Measurements from ENCODE around the gene HAGHL.

The HAGHL gene

DNA sequence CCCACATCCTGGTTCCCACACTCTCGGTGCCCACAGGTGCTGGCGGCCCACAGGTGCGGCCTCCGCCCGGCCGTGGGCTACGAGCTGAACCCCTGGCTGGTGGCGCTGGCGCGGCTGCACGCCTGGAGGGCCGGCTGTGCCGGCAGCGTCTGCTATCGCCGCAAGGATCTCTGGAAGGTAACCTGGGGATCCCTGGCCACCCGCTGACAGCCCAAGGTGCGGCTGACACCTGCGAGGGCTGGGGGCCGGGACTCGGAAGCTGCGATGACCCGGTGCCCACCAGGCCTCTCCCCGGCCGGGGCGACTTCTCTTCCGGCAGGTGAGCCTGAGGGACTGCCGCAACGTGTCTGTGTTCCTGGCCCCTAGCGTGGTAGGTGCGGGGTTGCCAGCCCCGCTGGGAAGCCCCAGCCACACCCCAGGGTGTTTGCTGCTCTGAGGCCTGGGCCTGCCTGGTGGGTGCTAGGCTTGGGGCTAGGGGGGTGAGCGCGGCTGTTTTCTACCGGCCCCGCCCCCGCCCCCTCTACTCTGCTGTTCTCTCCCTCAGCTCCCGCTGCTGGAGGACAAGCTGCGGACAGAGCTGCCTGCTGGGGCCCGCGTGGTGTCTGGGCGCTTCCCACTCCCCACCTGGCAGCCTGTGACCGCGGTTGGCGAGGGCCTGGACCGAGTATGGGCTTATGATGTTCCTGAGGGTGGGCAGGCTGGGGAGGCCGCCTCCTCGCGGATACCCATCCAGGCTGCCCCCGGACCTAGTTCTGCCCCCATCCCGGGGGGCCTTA is 5.0 kb upstream of the HAGHL start:
- Mint-ChIP-seq H3K4me1 (peaks cover 11% of the 10 kb centered on the region), H3K4me3 (peak overlapping the region; percentile 70), H3K36me3 (no peaks in the 10 kb centered on the region), H3K9me3 (no peaks in the 10 kb centered on the region), H3K27ac (no peak overlapping the region), H3K27me3 (no peaks in the 10 kb centered on the region)

DNA sequence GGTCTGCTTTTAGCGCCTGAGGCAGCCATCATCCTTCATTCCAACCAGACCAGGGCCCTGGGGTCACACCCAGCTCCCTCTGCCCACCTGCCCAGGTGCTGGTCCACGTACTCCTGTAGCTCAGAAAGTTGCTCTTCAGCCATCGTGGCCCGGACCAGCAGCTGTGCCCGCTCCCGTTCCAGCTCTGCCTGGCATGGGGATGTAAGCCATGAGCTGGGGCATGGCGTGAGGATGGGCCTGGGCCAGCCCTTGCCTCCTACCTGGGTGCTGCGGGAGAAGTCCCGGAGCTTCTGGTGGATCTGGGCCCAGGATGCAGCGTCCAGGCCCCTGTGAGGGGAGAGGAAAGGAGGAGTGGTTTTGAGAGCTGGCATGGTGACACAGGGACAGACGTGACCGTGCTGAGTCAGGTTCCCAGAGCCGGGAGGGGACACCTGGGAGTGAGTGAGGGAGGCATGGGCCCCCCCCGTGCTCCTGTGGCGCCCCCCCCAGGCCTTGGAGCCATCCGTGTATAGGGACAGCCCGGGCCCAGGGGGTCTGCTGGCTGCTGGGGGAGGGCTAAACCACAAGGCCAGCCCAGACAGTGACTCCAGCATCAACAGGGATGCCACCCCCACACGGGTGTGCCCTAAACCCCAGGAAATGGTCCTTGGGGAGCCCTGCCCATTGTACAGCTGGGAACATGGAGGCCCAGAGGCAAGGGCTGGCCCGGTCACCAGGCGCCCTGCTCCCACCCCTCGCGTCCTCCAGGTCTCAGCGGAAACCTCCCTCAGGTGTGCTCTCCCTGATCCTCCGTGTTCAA is 3.9 kb upstream of the HAGHL start:
- no peaks in the 10 kb centered on the region for H3K9me3 Mint-ChIP-seq
- H3K36me3 Mint-ChIP-seq = no peaks in the 10 kb centered on the region
- no peak overlapping the region for H3K27ac Mint-ChIP-seq
- H3K4me1 Mint-ChIP-seq = peaks cover 11% of the 10 kb centered on the region
- peak overlapping the region; percentile 36 for H3K4me3 Mint-ChIP-seq
- H3K27me3 Mint-ChIP-seq = no peaks in the 10 kb centered on the region

DNA sequence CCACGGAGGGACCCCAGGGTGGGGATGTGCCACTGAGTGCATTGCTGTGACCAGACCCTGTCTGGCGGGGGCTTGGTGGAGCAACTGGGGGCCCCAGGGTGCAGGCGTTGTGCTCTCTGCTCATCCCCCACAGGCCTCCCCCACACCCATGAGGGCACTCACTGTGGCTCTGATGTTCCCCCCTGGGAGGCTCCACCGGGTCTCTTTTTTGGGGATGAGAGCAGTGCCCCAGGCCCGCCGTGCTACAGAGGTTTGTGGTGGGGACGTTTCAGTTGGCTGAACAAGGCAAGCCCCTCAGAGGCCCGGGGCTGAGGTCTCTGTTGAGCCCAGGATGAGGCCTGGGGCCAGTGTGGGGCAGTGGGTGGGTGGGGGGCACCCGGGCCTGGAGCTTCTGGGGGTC is 3.2 kb upstream of the HAGHL start:
- no peaks in the 10 kb centered on the region for H3K9me3 Mint-ChIP-seq
- H3K4me1 Mint-ChIP-seq = peaks cover 11% of the 10 kb centered on the region
- no peak overlapping the region for H3K4me3 Mint-ChIP-seq
- no peaks in the 10 kb centered on the region for H3K27me3 Mint-ChIP-seq
- H3K27ac Mint-ChIP-seq = no peak overlapping the region
- H3K36me3 Mint-ChIP-seq = no peaks in the 10 kb centered on the region

DNA sequence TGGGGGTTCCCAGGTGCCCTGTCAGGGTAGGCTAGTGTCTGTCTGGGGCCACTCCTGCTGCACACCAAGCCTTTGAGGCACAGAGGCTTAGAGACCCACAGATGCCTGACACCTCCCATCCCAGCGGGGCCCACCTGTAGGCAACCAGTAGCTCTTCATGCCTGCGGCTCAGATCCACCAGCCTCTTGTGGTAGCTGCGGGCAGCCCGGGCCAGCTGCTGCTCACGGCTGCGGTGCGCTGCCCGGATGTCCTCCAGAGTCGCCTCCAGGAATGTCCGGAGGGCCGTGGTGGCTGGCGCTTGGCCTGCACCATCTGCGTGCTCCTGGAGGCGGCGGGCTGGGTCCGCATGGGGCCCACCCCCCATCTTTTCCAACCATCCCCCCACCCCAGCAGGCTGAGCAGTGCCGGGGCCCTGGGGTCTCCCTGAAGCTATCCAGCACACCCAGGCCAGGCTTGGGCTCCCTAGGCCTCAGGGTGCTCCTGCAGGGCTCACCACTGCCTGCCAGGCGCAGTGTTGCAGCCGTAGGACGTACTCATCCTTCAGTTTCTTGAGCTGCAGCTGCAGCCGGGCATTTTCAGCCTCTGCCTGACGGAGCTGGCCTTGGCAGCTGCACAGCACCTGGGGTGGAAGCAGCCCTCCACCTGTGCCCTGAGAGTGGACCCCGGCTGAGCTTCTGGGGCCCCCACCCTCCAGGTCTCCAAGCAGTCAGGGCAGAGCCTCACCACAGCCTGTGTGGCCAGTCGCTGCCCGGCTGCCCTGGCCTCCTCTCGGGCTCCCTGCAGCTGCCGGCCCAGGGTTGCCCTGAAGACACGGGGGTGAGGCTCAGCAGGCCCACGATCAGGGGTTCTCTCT is 2.5 kb upstream of the HAGHL start:
- no peaks in the 10 kb centered on the region for H3K9me3 Mint-ChIP-seq
- H3K4me1 Mint-ChIP-seq = peaks cover 6% of the 10 kb centered on the region
- no peak overlapping the region for H3K27ac Mint-ChIP-seq
- no peaks in the 10 kb centered on the region for H3K27me3 Mint-ChIP-seq
- no peak overlapping the region for H3K4me3 Mint-ChIP-seq
- H3K36me3 Mint-ChIP-seq = no peaks in the 10 kb centered on the region

DNA sequence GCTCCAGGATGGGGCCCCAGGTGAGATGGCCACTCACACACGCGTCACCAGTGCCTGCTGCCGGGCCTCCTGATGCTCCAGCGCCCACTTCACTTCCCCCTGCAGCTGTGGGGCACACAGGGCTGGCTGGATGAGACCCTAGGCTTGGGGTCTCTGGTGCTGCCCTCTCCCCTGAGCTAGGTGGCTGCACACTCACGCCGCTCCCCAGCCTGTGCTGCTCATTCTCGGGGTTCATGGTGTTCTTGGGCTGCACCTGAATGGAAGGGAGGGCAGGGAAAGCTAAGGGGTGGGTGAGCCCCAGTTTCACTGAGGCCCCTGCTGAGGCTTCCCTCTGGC is 1.9 kb upstream of the HAGHL start:
- Mint-ChIP-seq H3K4me3 (no peak overlapping the region), H3K36me3 (no peaks in the 10 kb centered on the region), H3K27ac (no peak overlapping the region), H3K9me3 (no peaks in the 10 kb centered on the region), H3K27me3 (no peaks in the 10 kb centered on the region), H3K4me1 (peaks cover 4% of the 10 kb centered on the region)

DNA sequence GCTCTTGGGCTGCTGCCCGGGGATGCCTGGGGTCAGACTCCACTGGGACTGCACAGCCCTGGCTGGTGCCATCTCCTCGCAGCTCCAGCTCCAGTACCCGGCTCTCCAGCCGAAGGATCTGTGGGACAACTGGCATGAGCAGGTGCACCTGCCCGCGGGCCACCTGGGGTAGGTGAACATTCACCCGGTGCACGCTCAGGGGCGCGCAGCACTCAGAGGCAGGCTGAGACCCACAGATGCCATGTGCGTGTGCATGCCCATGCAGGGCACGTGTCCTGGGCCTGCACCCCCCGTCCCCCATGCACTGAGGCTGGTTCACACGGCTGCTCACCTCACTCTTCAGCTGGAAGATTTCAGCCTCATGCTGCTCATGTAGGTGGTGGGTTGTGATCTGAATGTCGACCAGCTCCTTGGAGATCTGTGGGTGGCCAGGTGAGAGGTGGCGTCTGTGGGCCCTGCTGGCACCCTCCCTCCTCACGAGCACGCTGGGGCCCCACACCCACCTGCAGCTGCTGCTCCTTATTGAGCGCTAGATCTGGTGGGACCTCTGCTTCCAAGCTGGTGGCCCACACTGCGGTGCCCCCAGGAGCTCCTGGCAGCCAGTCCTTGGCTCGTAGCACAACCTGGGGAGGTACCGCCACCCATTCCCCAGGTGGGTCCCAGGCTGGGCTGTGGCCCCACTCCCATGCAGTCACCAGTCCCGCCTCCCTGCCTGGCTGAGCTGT is 1.3 kb upstream of the HAGHL start:
- no peaks in the 10 kb centered on the region for H3K27me3 Mint-ChIP-seq
- no peaks in the 10 kb centered on the region for H3K4me1 Mint-ChIP-seq
- no peaks in the 10 kb centered on the region for H3K9me3 Mint-ChIP-seq
- no peaks in the 10 kb centered on the region for H3K36me3 Mint-ChIP-seq
- no peak overlapping the region for H3K4me3 Mint-ChIP-seq
- no peak overlapping the region for H3K27ac Mint-ChIP-seq

DNA sequence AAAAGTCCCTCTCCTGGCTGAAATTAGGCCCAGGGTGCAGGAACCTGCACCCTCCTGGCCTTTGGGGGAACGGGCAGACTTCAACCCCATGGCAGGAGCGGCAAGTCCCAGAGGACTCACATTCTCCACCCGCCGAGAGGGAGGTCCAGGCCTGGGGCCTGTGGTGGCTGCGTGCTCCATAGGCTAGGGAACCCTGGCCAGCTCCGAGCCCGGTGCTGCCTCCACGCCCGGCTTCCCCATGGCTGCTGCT is 793 bp upstream of the HAGHL start:
- Mint-ChIP-seq H3K27ac (no peak overlapping the region), H3K36me3 (no peaks in the 10 kb centered on the region), H3K27me3 (no peaks in the 10 kb centered on the region), H3K4me3 (no peak overlapping the region), H3K9me3 (no peaks in the 10 kb centered on the region), H3K4me1 (no peaks in the 10 kb centered on the region)

DNA sequence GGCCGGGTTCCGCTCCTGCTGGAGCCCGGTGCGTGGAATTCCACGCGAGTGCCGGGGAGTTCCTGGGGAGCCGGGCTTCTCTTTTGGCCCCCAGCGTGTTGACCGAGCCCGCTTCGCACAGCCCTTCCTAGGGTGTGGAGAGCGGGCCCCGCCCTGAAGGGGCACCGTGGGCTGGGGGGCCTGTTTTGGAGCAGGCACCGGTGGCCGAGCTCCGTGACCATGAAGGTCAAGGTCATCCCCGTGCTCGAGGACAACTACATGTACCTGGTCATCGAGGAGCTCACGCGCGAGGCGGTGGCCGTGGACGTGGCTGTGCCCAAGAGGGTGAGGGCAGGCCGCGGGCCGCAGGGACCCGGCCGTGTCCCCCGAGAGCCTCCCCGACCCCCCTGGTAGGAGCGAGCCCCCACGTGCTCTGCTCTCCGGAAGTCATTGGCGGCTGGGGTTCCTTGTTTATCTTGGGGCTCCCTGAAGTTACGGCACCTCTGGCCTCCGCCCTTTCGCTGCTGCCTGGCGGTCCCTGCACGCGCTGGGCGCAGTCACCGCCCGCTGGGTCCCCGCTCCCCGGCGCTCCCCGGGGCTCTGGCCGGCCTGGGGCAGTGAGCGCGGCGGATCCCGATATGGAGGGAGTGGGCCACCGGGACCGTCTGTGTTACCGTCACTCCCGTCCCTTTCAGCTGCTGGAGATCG is 528 bp downstream of the HAGHL start:
- peak overlapping the region; percentile 42 for H3K4me3 Mint-ChIP-seq
- H3K4me1 Mint-ChIP-seq = no peaks in the 10 kb centered on the region
- H3K27me3 Mint-ChIP-seq = no peaks in the 10 kb centered on the region
- H3K9me3 Mint-ChIP-seq = no peaks in the 10 kb centered on the region
- H3K27ac Mint-ChIP-seq = no peak overlapping the region
- H3K36me3 Mint-ChIP-seq = no peaks in the 10 kb centered on the region

DNA sequence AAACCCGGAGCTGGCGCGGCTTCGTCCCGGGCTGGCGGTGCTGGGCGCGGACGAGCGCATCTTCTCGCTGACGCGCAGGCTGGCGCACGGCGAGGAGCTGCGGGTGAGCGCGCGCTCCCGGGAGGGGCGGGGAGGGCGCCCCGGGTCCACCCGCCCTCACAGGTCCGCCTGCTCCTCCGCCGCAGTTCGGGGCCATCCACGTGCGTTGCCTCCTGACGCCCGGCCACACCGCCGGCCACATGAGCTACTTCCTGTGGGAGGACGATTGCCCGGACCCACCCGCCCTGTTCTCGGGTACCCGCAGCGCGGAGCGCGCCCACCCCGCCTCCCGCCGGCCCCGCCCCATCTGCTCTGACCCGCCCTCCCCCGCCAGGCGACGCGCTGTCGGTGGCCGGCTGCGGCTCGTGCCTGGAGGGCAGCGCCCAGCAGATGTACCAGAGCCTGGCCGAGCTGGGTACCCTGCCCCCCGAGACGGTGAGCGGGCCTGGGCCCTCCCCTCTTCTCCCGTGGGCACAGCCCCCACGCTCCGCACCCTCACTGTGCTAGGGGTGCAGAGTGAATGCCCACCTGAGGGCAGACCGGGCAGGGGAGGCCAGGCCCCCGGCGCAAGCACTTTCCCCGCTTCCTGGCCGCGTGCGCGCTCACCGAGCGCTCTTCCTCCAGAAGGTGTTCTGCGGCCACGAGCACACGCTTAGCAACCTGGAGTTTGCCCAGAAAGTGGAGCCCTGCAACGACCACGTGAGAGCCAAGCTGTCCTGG is 1.4 kb downstream of the HAGHL start:
- no peak overlapping the region for H3K4me3 Mint-ChIP-seq
- H3K36me3 Mint-ChIP-seq = no peaks in the 10 kb centered on the region
- H3K27me3 Mint-ChIP-seq = no peaks in the 10 kb centered on the region
- no peak overlapping the region for H3K27ac Mint-ChIP-seq
- no peaks in the 10 kb centered on the region for H3K9me3 Mint-ChIP-seq
- H3K4me1 Mint-ChIP-seq = no peaks in the 10 kb centered on the region

DNA sequence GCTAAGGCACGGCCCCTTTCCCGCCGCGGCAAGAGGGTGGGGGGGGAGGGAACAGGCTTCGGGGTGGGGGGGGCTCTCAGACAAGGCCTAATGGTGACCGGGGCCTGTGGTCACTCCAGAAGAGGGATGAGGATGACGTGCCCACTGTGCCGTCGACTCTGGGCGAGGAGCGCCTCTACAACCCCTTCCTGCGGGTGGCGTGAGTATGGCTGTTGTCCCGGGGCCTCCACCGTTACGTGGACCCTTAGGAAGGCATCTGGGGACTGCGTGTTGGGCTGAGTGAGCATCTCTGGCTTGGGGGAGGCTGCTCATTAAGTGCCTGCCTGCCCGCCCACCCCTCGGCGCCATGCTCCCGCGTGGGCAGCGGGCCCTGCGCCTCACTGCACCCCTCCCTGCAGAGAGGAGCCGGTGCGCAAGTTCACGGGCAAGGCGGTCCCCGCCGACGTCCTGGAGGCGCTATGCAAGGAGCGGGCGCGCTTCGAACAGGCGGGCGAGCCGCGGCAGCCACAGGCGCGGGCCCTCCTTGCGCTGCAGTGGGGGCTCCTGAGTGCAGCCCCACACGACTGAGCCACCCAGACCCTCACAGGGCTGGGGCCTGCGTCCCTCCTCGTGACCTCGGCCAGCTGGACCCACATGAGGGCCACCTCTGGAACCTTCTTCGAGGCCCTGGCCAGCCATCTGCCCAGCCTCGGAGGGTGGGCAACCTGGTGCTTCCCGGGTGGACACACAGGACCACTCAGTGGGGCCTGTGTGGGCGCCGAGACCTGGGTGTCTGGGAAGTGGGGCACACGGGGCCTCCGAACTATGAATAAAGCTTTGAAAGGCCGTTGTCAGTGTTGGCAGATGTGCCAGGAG is 2.2 kb downstream of the HAGHL start:
- Mint-ChIP-seq H3K9me3 (no peaks in the 10 kb centered on the region), H3K4me1 (no peaks in the 10 kb centered on the region), H3K27me3 (no peaks in the 10 kb centered on the region), H3K36me3 (no peaks in the 10 kb centered on the region), H3K27ac (no peak overlapping the region), H3K4me3 (no peak overlapping the region)

DNA sequence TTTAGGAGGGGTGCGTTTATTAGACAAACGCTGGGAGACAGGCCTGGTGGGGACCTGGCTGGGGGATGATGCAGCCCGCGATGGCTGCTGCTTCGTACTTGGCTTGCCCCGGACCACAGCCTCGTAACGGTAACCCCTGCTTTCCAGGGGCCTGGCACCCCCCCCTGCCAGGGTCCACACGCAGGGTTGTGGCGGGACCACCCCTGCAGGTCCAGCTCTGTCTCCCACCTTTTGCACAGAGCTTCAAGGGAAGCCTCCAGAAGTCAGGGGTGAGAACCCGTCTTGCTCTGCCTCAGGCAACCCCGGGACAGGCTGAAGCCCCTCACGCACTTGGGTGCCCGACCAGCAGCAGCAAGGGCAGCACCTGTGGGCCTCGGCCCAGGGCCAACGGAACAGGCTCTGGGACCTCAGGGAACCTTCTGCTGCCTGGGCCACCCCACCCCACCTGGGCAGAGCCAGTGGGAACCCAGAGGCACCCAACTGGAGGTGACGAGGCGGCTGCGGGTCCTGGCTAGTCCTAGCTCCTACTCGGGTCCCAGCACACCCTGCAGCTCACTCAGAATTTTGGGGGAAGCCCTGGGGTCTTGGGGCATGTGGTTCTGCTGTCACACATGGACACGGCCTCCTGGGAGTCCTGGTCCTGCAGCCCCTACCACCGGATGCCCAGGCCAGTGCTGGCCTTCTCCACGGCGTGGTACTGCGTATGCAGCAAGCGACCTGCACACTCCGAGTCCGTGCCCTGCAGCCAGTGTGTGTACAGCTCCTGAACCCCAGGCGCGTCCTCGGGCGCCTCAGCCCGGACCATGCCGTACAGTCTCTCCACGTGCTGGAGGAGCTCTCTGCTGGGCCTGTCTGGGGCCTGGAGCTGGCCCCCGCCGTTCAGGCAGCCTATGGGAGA is 3.1 kb downstream of the HAGHL start:
- H3K36me3 Mint-ChIP-seq = no peaks in the 10 kb centered on the region
- no peak overlapping the region for H3K27ac Mint-ChIP-seq
- H3K4me1 Mint-ChIP-seq = no peaks in the 10 kb centered on the region
- no peaks in the 10 kb centered on the region for H3K27me3 Mint-ChIP-seq
- no peaks in the 10 kb centered on the region for H3K9me3 Mint-ChIP-seq
- peak overlapping the region; percentile 23 for H3K4me3 Mint-ChIP-seq

DNA sequence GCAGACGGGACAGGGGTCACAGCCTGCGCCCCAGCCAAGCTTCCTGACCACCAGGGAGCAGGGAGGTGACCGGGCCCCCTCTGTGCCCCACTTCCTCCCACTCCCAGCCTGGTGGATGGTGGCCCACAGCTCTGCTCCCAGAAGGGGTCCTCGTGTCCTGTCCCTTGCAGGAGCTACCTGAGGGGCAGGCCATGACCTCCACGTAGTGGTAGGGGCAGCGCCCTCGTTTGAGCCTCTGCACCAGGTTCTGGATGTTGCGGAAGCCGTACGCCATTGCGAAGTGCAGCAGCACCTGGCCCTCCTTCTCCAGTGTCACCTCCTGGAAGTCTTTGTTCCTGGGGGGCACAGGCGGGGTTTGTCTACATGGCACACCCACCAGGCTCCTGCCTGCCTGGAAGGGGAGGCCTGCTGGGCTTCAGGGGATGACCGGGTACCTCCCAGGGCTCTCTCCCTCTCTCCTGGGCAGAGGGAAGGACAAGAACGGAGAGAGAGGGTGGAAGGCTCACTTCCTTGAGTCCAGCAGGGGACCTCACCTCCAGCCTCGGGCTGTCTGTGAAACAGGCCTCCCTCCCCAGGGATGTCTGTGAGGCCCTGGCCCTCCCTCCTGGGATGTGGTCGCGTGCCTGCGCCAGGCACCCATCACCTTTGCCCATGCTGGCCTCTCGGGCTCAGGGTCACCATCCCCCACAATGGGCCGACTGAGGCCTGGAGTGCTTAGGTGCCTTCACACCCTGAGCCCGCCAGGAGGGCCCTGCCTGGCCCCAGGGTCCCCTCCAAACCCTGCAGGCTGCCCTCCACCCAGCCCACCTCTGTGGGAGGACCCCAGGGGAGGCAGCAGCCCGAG is 4.0 kb downstream of the HAGHL start:
- Mint-ChIP-seq H3K27ac (no peak overlapping the region), H3K4me3 (no peak overlapping the region), H3K9me3 (no peaks in the 10 kb centered on the region), H3K4me1 (no peaks in the 10 kb centered on the region), H3K36me3 (peaks cover 3% of the 10 kb centered on the region), H3K27me3 (no peaks in the 10 kb centered on the region)

Measured in activated naive CD4-positive, alpha-beta T cell treated with anti-CD3 and anti-CD28 coated beads, Interleukin-2, amount 50 U/mL, for 24 hours (primary cell).